C4-2B (cell line): ENCODE measurements around the gene KIF18B.
"Not testable (repeated sequence)": the region's sequence is repeated elsewhere in the genome, so short reads cannot be mapped to it uniquely, and the experiment has no call there.

Experiments
- H3K27ac ChIP-seq: fragments of 450-650 bp; 2 replicates; pipeline ENCODE4 v1.5.1; 2017
- CTCF ChIP-seq: fragments of 450-650 bp; conservative IDR thresholded peaks from 2 replicates; pipeline ENCODE4 v1.5.1; 2017; ENCODE audit warnings: mild to moderate bottlenecking
- ZFX ChIP-seq: fragments of 450-650 bp; IDR thresholded peaks from 2 replicates; pipeline ENCODE4 v1.6.1; 2017

Gene KIF18B

DNA sequence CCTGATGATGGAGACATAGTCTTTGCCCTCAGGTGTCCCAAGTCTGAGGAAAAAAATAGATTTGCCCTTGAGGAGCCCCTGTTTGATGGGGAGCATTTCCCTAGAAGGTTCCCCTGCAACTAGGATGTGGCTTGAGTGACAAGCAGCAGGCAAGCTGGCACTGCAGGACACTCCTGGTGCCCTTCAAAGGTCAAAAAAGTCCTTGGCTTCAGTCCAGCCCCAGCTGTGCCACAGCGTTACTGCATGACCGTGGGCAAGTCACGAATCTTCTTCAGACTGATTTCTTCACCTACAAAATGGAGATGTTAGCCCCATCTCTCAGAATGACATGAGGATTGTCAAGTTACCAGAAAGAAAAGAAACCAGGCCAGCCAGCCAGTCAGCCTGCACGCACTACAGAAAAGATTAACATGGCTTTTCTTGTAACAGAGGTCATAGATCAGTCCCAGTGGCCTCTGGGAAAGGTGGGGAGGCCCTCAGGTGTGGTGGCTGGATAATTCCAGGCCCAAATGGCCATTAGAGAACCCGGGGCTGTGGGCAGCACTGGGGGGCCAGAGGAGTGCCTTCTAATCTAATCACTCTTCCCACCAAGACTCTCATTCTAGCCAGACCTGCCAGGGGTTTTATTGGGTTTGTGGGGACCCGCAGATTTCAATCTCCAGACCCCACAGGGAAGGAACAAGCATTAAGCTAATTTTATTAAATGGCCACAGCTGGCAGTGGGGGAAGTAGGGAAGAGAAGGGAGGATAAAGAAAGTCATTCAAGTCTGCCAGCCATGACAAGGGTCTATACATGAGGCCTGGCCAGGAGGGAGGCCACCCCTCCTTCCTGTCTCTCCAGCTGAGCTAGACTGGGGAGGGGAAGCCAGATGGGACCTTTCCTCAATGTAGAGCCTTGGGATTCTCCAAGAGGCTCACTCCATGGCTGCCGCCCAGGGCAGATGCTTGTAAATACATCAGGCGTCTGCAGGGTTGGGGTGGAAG lies 9.7 kb upstream of the KIF18B start:
- TF ChIP-seq ZFX (no peak), CTCF (no peak)
- no peak overlapping the region for H3K27ac ChIP-seq

GRCh38 chr17:44955674-44956425 lies 8.3 kb upstream of the KIF18B start:
- no peak for TF ChIP-seq CTCF
- no peak for TF ChIP-seq ZFX
- no peak overlapping the region for H3K27ac ChIP-seq

- TF ChIP-seq ZFX (no peak), CTCF (no peak)
- no peak overlapping the region for H3K27ac ChIP-seq
These were observed 5.4 kb upstream of the KIF18B start for GRCh38 chr17:44952946-44953475.

DNA sequence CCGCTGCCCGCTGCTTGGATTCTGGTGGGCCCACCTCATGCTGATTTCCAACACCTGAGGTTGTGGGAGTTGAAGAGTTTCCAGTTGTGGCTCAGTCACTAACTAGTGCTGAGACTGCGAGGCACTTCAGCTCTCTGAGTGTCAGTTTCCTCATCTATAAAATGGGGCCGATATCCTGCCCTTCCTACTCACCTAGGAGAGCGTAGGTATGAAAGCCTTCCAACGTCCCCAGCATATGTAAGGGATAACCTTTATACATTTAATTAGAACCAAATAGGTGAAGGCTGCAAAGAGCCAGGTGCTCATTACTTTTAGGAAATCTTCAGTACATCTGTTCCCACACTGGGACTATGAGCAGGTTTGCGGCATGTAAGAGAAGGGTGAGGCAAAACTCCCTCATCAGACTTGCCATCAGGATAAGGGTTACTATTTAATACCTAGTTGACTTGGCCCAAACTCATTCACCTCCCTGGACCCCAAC lies 782 bp upstream of the KIF18B start:
- H3K27ac ChIP-seq, result peak overlapping the region; percentile 94
- TF ChIP-seq CTCF, result no peak

- H3K27ac ChIP-seq, result not testable (repeated sequence)
These were observed 1.9 kb downstream of the KIF18B start for GRCh38 chr17:44945652-44946051.

GRCh38 chr17:44942456-44942855 lies 5.1 kb downstream of the KIF18B start:
- no peak for TF ChIP-seq CTCF
- TF ChIP-seq ZFX, result no peak
- H3K27ac ChIP-seq, result no peak overlapping the region

- TF ChIP-seq CTCF (no peak), ZFX (no peak)
- H3K27ac ChIP-seq, result no peak overlapping the region
These were observed 5.8 kb downstream of the KIF18B start for GRCh38 chr17:44941712-44942331.
